HG03060 (cell line): Measurements from ENCODE around the gene DCLK2.
A peak's percentile ranks its signal among the peaks of the same experiment; 100 is the strongest.

Experiments used
- ATAC-seq: cut with Tn5 transposase; IDR thresholded peaks from one replicate; pipeline ENCODE4 v1.9.1; 2021; ENCODE audit warnings: low read depth, moderate number of reproducible peaks; ENCODE audit not compliant: unreplicated experiment

DCLK2 gene

GRCh38 chr4:150115851-150116250 is 37.6 kb downstream of the DCLK2 start:
- no peak for ATAC-seq

GRCh38 chr4:150116506-150116905 is 38.3 kb downstream of the DCLK2 start:
- ATAC-seq = no peak

- no peak for ATAC-seq
Observed at GRCh38 chr4:150117094-150117493, 38.8 kb downstream of the DCLK2 start.

GRCh38 chr4:150117629-150118028 is 39.4 kb downstream of the DCLK2 start:
- no peak for ATAC-seq

GRCh38 chr4:150119492-150119891 is 41.2 kb downstream of the DCLK2 start:
- ATAC-seq = no peak

GRCh38 chr4:150123087-150123486 is 44.8 kb downstream of the DCLK2 start:
- no peak for ATAC-seq

- ATAC-seq = no peak
Observed at GRCh38 chr4:150123796-150124677, 45.8 kb downstream of the DCLK2 start.

GRCh38 chr4:150126201-150126863 is 48.1 kb downstream of the DCLK2 start:
- peak; percentile 39 for ATAC-seq

- peak; percentile 63 for ATAC-seq
Observed at GRCh38 chr4:150126864-150127203, 48.6 kb downstream of the DCLK2 start.

GRCh38 chr4:150127757-150128156 is 49.5 kb downstream of the DCLK2 start:
- no peak for ATAC-seq

- ATAC-seq = no peak
Observed at GRCh38 chr4:150130933-150131332, 52.7 kb downstream of the DCLK2 start.

GRCh38 chr4:150131581-150132228 is 53.5 kb downstream of the DCLK2 start:
- ATAC-seq = no peak

GRCh38 chr4:150133605-150134004 is 55.4 kb downstream of the DCLK2 start:
- ATAC-seq = no peak

- ATAC-seq = no peak
Observed at GRCh38 chr4:150135134-150135772, 57.0 kb downstream of the DCLK2 start.

- ATAC-seq = no peak
Observed at GRCh38 chr4:150136036-150136435, 57.8 kb downstream of the DCLK2 start.

GRCh38 chr4:150136481-150136880 is 58.2 kb downstream of the DCLK2 start:
- no peak for ATAC-seq

- no peak for ATAC-seq
Observed at GRCh38 chr4:150139297-150139865, 61.1 kb downstream of the DCLK2 start.

- ATAC-seq = no peak
Observed at GRCh38 chr4:150140774-150141400, 62.6 kb downstream of the DCLK2 start.

GRCh38 chr4:150141756-150142155 is 63.5 kb downstream of the DCLK2 start:
- ATAC-seq = no peak

- no peak for ATAC-seq
Observed at GRCh38 chr4:150142831-150143230, 64.6 kb downstream of the DCLK2 start.
